ENCODE measurements around the gene MGAM2.

DNA sequence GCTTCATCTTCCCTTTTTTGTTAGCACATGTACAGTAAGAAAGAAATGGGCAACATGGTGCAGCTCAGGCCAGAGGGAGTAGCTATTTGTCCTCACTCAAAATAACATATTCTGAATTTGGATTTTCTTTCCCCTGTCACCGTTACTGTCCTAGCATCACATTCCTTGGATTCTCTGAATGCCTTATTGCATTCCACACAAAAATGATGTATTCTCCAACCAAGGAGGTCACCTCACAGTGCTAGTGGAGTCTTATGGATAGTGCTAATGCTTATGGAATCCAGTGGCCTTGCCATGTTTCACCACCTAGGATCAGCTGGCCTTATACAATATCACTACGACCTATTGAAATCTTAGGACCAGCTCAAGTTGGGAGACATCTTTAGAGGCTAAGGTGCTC is 139.2 kb downstream of the MGAM2 start:
- no peak for TF ChIP-seq CTCF (conservative IDR thresholded peaks at IDR 0.05)
- TF ChIP-seq EZH2 (IDR thresholded peaks at IDR 0.05; ENCODE audit: low read depth): no peak

All from PC-9 (cell line).